Measurements from ENCODE around the gene CXCL8.

DNA sequence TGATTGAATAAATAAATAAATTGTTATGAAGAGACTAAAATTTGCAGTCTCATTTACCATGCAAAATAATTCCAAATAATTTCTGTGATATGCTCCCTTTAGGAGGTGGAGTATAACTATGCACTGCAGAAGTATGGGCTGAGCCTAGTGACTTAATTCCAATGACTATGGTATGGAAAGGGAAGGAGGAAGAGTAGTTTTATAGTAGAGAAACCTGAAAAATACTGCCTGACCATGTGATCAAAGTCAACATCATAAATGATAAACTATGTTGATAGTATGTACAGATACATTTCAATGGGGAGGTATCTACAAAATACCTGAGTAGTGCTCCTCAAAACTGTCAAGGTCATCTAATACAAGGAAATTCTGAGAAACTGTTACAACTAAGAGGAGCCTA lies 14.6 kb downstream of the CXCL8 start:
- TF ChIP-seq, protein P1, sequence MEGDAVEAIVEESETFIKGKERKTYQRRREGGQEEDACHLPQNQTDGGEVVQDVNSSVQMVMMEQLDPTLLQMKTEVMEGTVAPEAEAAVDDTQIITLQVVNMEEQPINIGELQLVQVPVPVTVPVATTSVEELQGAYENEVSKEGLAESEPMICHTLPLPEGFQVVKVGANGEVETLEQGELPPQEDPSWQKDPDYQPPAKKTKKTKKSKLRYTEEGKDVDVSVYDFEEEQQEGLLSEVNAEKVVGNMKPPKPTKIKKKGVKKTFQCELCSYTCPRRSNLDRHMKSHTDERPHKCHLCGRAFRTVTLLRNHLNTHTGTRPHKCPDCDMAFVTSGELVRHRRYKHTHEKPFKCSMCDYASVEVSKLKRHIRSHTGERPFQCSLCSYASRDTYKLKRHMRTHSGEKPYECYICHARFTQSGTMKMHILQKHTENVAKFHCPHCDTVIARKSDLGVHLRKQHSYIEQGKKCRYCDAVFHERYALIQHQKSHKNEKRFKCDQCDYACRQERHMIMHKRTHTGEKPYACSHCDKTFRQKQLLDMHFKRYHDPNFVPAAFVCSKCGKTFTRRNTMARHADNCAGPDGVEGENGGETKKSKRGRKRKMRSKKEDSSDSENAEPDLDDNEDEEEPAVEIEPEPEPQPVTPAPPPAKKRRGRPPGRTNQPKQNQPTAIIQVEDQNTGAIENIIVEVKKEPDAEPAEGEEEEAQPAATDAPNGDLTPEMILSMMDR (IDR thresholded peaks at IDR 0.05), result no peak
- no peak for TF ChIP-seq POLR2AphosphoS5 (IDR thresholded peaks at IDR 0.05; ENCODE audit: low read depth, low read length)

Data from Panc1 (cell line).